Fibroblast of lung (primary cell): ENCODE data around the gene MAP3K3.

Experiments
- CTCF ChIP-seq, 2 donors: IDR thresholded peaks in 1 of 2; conservative IDR thresholded peaks in 1 of 2; 1 replicate in 1 of 2; 2 replicates in 1 of 2; pipeline ENCODE4 v1.5.1; 2011 to 2012; ENCODE audit warnings: low read length in 2 of 2, control low read depth in 1 of 2, inconsistent platforms in 1 of 2, low read depth in 1 of 2, mild to moderate bottlenecking in 1 of 2
- EZH2 ChIP-seq: IDR thresholded peaks from 2 replicates; pipeline ENCODE4 v1.5.1; 2012; ENCODE audit warnings: low read length, control low read depth, mild to moderate bottlenecking; ENCODE audit errors: missing control alignments

- no peak for TF ChIP-seq CTCF (conservative IDR thresholded peaks at IDR 0.05 in 1 of 2, IDR thresholded peaks at IDR 0.05 in 1 of 2; ENCODE audit: low read depth in 1 of 2, low read length in 2 of 2)
- TF ChIP-seq EZH2: no peak
These were observed 11.4 kb upstream of the MAP3K3 start for GRCh38 chr17:63610854-63611253.
